SK-N-SH (cell line): ENCODE data around the gene BIRC6. TPM values are rescaled to one million over a fixed set of nuclear protein-coding genes. Genes with fewer than 3 reads are reported as not detected.

Source experiments
- CTCF ChIA-PET: fragments of 300-600, 350-600 bp; formaldehyde crosslinking; extraction: SDS; loops from one replicate; lab custom pipeline; 2021; lab: Yijun Ruan, JAX
- POLR2A ChIA-PET: fragments of 350-600 bp; sonication (Branson Sonifier 250); formaldehyde crosslinking; extraction: SDS; loops from one replicate; lab custom pipeline; 2020; ENCODE audit warnings: antibody characterized with exemption, inconsistent platforms; lab: Yijun Ruan, JAX
- DNase-seq: peaks from one replicate; pipeline ENCODE4 v3.0.0; 2012
- H2AFZ ChIP-seq: fragments of 200-600 bp; sonication (generic); 2 replicates; pipeline ENCODE4 v1.8.1; 2016; ENCODE audit warnings: antibody characterized with exemption, mild to moderate bottlenecking, low read depth
- H3F3A ChIP-seq: fragments of 200-600 bp; sonication (generic); replicated peaks from 2 replicates; pipeline ENCODE3; 2016; ENCODE audit warnings: antibody characterized with exemption, mild to moderate bottlenecking; ENCODE audit not compliant: insufficient read depth
- H3K27ac ChIP-seq, 2 experiments: fragments of 200-500 bp in 1 of 2; fragments of 200-600 bp in 1 of 2; sonication (Bioruptor generic) in 1 of 2; sonication (generic), shearing (Covaris generic) in 1 of 2; 2 replicates each; pipeline versions ENCODE4 v1.5.1 to v1.6.1; 2014 to 2016; ENCODE audit warnings: low read depth in 2 of 2, inconsistent platforms in 1 of 2, low read length in 1 of 2, mild to moderate bottlenecking in 1 of 2, mixed read lengths in 1 of 2
- H3K27me3 ChIP-seq: fragments of 200-600 bp; sonication (generic), shearing (Covaris generic); 2 replicates; pipeline ENCODE4 v1.6.1; 2016; ENCODE audit warnings: mixed run types; ENCODE audit not compliant: insufficient read depth
- H3K36me3 ChIP-seq, 2 experiments: fragments of 200-500 bp in 1 of 2; fragments of 200-600 bp in 1 of 2; sonication (Bioruptor generic) in 1 of 2; sonication (generic) in 1 of 2; replicated peaks in 1 of 2; 2 replicates each; pipeline versions ENCODE3 to v1.5.1; 2014 to 2016; ENCODE audit warnings: low read length in 1 of 2, mild to moderate bottlenecking in 1 of 2; ENCODE audit not compliant: insufficient read depth in 2 of 2, control insufficient read depth in 1 of 2
- H3K4me1 ChIP-seq, 2 experiments: fragments of 200-500 bp in 1 of 2; fragments of 200-600 bp in 1 of 2; sonication (Bioruptor generic) in 1 of 2; sonication (generic), shearing (Covaris generic) in 1 of 2; 2 replicates each; pipeline versions ENCODE4 v1.5.1 to v1.6.1; 2014 to 2016; ENCODE audit warnings: low read depth in 1 of 2, low read length in 1 of 2, mixed run types in 1 of 2; ENCODE audit not compliant: insufficient read depth in 2 of 2, control insufficient read depth in 1 of 2
- H3K4me2 ChIP-seq: fragments of 200-600 bp; sonication (generic), shearing (Covaris generic); 2 replicates; pipeline ENCODE4 v1.6.1; 2017; ENCODE audit warnings: mixed run types
- H3K4me3 ChIP-seq, 2 experiments: fragments of 200-500 bp in 1 of 2; fragments of 200-600 bp in 1 of 2; sonication (Bioruptor generic) in 1 of 2; sonication (generic), shearing (Covaris generic) in 1 of 2; 2 replicates each; pipeline versions ENCODE4 v1.5.1 to v1.8.1; 2014 to 2016; ENCODE audit warnings: low read depth in 2 of 2, inconsistent platforms in 1 of 2, low read length in 1 of 2, mild to moderate bottlenecking in 1 of 2, mixed read lengths in 1 of 2, moderate library complexity in 1 of 2
- H3K79me2 ChIP-seq: fragments of 200-600 bp; sonication (generic); 2 replicates; pipeline ENCODE4 v1.8.1; 2017; ENCODE audit warnings: mild to moderate bottlenecking; ENCODE audit not compliant: insufficient read depth
- H3K9ac ChIP-seq: fragments of 200-600 bp; sonication (generic); 2 replicates; pipeline ENCODE4 v1.6.1; 2017; ENCODE audit warnings: mixed run types
- H3K9me2 ChIP-seq: fragments of 200-600 bp; sonication (generic); 2 replicates; pipeline ENCODE4 v1.6.1; 2017; ENCODE audit warnings: mixed run types
- H3K9me3 ChIP-seq: fragments of 200-600 bp; sonication (generic); 2 replicates; pipeline ENCODE4 v1.6.1; 2017; ENCODE audit warnings: mixed run types, mild to moderate bottlenecking, moderate library complexity
- H4K20me1 ChIP-seq: fragments of 200-600 bp; sonication (generic); 2 replicates; pipeline ENCODE4 v1.6.1; 2017; ENCODE audit warnings: mild to moderate bottlenecking, mixed run types; ENCODE audit not compliant: insufficient read depth
- CHD2 ChIP-seq: fragments of 150-350 bp; IDR thresholded peaks from 2 replicates; pipeline ENCODE4 v1.6.1; 2018; ENCODE audit warnings: low read length; ENCODE audit not compliant: partially characterized antibody
- EZH2phosphoT487 ChIP-seq: fragments of 200-600 bp; sonication (generic); IDR thresholded peaks from 2 replicates; pipeline ENCODE4 v1.6.1; 2017; ENCODE audit warnings: low read depth, mixed run types, mild to moderate bottlenecking, antibody characterized with exemption, moderate library complexity, borderline replicate concordance
- FOXJ3 ChIP-seq: sonication (generic); formaldehyde crosslinking; IDR thresholded peaks from 2 replicates; pipeline ENCODE4 v1.5.1; 2020; ENCODE audit warnings: mild to moderate bottlenecking, missing genetic modification reagents
- FOXM1 ChIP-seq: IDR thresholded peaks from 2 replicates; pipeline ENCODE4 v1.4.0; 2012; ENCODE audit warnings: low read depth, mild to moderate bottlenecking
- JUND ChIP-seq: IDR thresholded peaks from 2 replicates; pipeline ENCODE4 v1.4.0; 2012
- MEF2A ChIP-seq: IDR thresholded peaks from 2 replicates; pipeline ENCODE4 v1.4.0; 2012; ENCODE audit warnings: low read depth, borderline replicate concordance
- NFIC ChIP-seq: IDR thresholded peaks from 2 replicates; pipeline ENCODE4 v1.4.0; 2012; ENCODE audit warnings: borderline replicate concordance
- POLR2AphosphoS5 ChIP-seq: IDR thresholded peaks from 2 replicates; pipeline ENCODE4 v1.6.1; 2012; ENCODE audit warnings: low read depth, low read length
- RAD21 ChIP-seq: IDR thresholded peaks from 2 replicates; pipeline ENCODE4 v1.6.1; 2012; ENCODE audit warnings: mild to moderate bottlenecking, low read length
- RCOR1 ChIP-seq: fragments of 150-350 bp; IDR thresholded peaks from 2 replicates; pipeline ENCODE4 v1.6.1; 2017; ENCODE audit warnings: antibody characterized with exemption, low read length
- RFX5 ChIP-seq: IDR thresholded peaks from 2 replicates; pipeline ENCODE4 v1.6.1; 2012; ENCODE audit warnings: mild to moderate bottlenecking, improper control_type of control experiment, low read length
- SMC3 ChIP-seq: IDR thresholded peaks from 2 replicates; pipeline ENCODE4 v1.6.1; 2012; ENCODE audit warnings: low read depth, low read length, improper control_type of control experiment
- TEAD4 ChIP-seq: IDR thresholded peaks from 2 replicates; pipeline ENCODE4 v1.4.0; 2012; ENCODE audit warnings: mild to moderate bottlenecking, borderline replicate concordance; ENCODE audit not compliant: insufficient read depth
- WGBS: methylation state at CpG from one replicate; pipeline ENCODE4 v1.1.6; 2017; ENCODE audit warnings: low lambda C conversion rate; 5-methylcytosine and 5-hydroxymethylcytosine counted together
- polyA plus RNA-seq, 3 experiments: library from polyadenylated mRNA; depleted of rRNA; stranded (reverse); fragments of >200 nt; gene quantifications; 2 replicates each; pipeline ENCODE4 v1.2.3, GENCODE V29; 2012
- TF ChIP-seq, protein P1 (sequence below): IDR thresholded peaks from 2 replicates; pipeline ENCODE4; 2012
- TF ChIP-seq, protein P2 (sequence below): fragments of 150-350 bp; IDR thresholded peaks from 2 replicates; pipeline ENCODE4 v1.6.1; 2016; ENCODE audit warnings: mild to moderate bottlenecking, low read depth, low read length
- TF ChIP-seq, protein P3 (sequence below): IDR thresholded peaks from 2 replicates; pipeline ENCODE4 v1.4.0; 2012; ENCODE audit warnings: low read depth, borderline replicate concordance
- TF ChIP-seq, protein P4 (sequence below): fragments of 150-350 bp; IDR thresholded peaks from 2 replicates; pipeline ENCODE4 v1.6.1; 2017; ENCODE audit warnings: antibody characterized with exemption, low read length, low read depth, borderline replicate concordance
- TF ChIP-seq, protein P5 (sequence below): IDR thresholded peaks from 2 replicates; pipeline ENCODE4 v1.4.0; 2012; ENCODE audit warnings: low read depth
- TF ChIP-seq, protein P6 (sequence below): fragments of 200-600 bp; sonication (generic); IDR thresholded peaks from 2 replicates; pipeline ENCODE4 v1.6.1; 2017; ENCODE audit warnings: antibody characterized with exemption, mild to moderate bottlenecking, moderate library complexity
- TF ChIP-seq, protein P7 (sequence below): IDR thresholded peaks from 2 replicates; pipeline ENCODE4 v1.4.0; 2012; ENCODE audit warnings: low read depth, borderline replicate concordance

The BIRC6 gene
- polyA plus RNA-seq, 1 of the 3 experiments (the other 2 are of a cell fraction) = 28.9 TPM

DNA sequence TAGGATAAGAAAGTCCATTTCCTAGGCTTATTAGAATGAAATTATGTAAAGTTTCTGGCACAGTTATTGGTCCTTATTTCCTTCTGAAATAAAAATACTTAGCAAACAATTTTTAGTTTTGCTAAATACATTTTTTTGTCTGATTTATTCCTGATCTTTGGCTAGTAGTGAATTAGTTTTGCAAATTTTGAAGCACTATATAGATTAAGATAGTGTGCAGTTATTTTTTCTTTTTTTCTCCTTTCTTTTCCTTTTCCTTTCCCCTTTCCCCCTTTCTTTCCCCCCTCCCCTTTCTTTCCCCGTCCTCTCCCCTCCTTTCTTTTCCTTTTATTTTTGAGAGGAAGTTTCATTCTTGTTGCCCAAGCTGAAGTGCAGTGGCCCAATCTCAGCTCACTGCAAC is 59.7 kb downstream of the BIRC6 start:
- H3K27me3 ChIP-seq = no peaks in the 10 kb centered on the region
- no peak overlapping the region for H3K4me2 ChIP-seq
- no peak overlapping the region for H2AFZ ChIP-seq
- ChIA-PET CTCF (no interaction called here), POLR2A (no interaction called here)
- H3K9me2 ChIP-seq = no peaks in the 10 kb centered on the region
- peaks cover 8% of the 10 kb centered on the region for H3F3A ChIP-seq
- no peak overlapping the region for H3K27ac ChIP-seq
- TF ChIP-seq EZH2phosphoT487 = no peak
- no peak for TF ChIP-seq SMC3
- TF ChIP-seq RCOR1 = no peak
- TF ChIP-seq FOXJ3 = no peak
- TF ChIP-seq, protein P1, sequence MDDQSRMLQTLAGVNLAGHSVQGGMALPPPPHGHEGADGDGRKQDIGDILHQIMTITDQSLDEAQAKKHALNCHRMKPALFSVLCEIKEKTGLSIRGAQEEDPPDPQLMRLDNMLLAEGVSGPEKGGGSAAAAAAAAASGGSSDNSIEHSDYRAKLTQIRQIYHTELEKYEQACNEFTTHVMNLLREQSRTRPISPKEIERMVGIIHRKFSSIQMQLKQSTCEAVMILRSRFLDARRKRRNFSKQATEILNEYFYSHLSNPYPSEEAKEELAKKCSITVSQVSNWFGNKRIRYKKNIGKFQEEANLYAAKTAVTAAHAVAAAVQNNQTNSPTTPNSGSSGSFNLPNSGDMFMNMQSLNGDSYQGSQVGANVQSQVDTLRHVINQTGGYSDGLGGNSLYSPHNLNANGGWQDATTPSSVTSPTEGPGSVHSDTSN = no peak
- TF ChIP-seq, protein P2, sequence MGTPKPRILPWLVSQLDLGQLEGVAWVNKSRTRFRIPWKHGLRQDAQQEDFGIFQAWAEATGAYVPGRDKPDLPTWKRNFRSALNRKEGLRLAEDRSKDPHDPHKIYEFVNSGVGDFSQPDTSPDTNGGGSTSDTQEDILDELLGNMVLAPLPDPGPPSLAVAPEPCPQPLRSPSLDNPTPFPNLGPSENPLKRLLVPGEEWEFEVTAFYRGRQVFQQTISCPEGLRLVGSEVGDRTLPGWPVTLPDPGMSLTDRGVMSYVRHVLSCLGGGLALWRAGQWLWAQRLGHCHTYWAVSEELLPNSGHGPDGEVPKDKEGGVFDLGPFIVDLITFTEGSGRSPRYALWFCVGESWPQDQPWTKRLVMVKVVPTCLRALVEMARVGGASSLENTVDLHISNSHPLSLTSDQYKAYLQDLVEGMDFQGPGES = no peak
- TF ChIP-seq RFX5 = no peak
- no peak for TF ChIP-seq FOXM1
- no peak for TF ChIP-seq RAD21
- TF ChIP-seq, protein P3, sequence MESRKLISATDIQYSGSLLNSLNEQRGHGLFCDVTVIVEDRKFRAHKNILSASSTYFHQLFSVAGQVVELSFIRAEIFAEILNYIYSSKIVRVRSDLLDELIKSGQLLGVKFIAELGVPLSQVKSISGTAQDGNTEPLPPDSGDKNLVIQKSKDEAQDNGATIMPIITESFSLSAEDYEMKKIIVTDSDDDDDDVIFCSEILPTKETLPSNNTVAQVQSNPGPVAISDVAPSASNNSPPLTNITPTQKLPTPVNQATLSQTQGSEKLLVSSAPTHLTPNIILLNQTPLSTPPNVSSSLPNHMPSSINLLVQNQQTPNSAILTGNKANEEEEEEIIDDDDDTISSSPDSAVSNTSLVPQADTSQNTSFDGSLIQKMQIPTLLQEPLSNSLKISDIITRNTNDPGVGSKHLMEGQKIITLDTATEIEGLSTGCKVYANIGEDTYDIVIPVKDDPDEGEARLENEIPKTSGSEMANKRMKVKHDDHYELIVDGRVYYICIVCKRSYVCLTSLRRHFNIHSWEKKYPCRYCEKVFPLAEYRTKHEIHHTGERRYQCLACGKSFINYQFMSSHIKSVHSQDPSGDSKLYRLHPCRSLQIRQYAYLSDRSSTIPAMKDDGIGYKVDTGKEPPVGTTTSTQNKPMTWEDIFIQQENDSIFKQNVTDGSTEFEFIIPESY = no peak
- TF ChIP-seq, protein P4, sequence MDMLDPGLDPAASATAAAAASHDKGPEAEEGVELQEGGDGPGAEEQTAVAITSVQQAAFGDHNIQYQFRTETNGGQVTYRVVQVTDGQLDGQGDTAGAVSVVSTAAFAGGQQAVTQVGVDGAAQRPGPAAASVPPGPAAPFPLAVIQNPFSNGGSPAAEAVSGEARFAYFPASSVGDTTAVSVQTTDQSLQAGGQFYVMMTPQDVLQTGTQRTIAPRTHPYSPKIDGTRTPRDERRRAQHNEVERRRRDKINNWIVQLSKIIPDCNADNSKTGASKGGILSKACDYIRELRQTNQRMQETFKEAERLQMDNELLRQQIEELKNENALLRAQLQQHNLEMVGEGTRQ = no peak
- no peak for TF ChIP-seq JUND
- TF ChIP-seq TEAD4 = no peak
- TF ChIP-seq, protein P5, sequence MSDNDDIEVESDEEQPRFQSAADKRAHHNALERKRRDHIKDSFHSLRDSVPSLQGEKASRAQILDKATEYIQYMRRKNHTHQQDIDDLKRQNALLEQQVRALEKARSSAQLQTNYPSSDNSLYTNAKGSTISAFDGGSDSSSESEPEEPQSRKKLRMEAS = no peak
- no peak for TF ChIP-seq POLR2AphosphoS5
- TF ChIP-seq NFIC = no peak
- TF ChIP-seq MEF2A = no peak
- TF ChIP-seq, protein P6, sequence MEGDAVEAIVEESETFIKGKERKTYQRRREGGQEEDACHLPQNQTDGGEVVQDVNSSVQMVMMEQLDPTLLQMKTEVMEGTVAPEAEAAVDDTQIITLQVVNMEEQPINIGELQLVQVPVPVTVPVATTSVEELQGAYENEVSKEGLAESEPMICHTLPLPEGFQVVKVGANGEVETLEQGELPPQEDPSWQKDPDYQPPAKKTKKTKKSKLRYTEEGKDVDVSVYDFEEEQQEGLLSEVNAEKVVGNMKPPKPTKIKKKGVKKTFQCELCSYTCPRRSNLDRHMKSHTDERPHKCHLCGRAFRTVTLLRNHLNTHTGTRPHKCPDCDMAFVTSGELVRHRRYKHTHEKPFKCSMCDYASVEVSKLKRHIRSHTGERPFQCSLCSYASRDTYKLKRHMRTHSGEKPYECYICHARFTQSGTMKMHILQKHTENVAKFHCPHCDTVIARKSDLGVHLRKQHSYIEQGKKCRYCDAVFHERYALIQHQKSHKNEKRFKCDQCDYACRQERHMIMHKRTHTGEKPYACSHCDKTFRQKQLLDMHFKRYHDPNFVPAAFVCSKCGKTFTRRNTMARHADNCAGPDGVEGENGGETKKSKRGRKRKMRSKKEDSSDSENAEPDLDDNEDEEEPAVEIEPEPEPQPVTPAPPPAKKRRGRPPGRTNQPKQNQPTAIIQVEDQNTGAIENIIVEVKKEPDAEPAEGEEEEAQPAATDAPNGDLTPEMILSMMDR = no peak
- no peak for TF ChIP-seq CHD2
- TF ChIP-seq, protein P7, sequence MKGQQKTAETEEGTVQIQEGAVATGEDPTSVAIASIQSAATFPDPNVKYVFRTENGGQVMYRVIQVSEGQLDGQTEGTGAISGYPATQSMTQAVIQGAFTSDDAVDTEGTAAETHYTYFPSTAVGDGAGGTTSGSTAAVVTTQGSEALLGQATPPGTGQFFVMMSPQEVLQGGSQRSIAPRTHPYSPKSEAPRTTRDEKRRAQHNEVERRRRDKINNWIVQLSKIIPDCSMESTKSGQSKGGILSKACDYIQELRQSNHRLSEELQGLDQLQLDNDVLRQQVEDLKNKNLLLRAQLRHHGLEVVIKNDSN = no peak
- H3K4me1 ChIP-seq = no peaks in the 10 kb centered on the region
- peaks cover 64% of the 10 kb centered on the region for H3K79me2 ChIP-seq
- H4K20me1 ChIP-seq = no peaks in the 10 kb centered on the region
- no peaks in the 10 kb centered on the region for H3K9me3 ChIP-seq
- DNase-seq = no peak
- no peak overlapping the region for H3K4me3 ChIP-seq
- H3K9ac ChIP-seq = no peak overlapping the region
- H3K36me3 ChIP-seq = peaks cover 31 to 59% of the 10 kb centered on the region in 2 experiments
- WGBS = 94% methylated on average over 1 of the region's 1 CpG
